Kasumi-1 (cell line): ENCODE measurements around the gene FAM53B.

ENCODE experiments used
- DNase-seq, 2 experiments: peaks; one replicate each; lab custom pipeline; 2025; lab: John Stamatoyannopoulos, UW

Gene FAM53B

GRCh38 chr10:124661660-124662180, 82.5 kb downstream of the FAM53B start:
- no peak for DNase-seq

DNA sequence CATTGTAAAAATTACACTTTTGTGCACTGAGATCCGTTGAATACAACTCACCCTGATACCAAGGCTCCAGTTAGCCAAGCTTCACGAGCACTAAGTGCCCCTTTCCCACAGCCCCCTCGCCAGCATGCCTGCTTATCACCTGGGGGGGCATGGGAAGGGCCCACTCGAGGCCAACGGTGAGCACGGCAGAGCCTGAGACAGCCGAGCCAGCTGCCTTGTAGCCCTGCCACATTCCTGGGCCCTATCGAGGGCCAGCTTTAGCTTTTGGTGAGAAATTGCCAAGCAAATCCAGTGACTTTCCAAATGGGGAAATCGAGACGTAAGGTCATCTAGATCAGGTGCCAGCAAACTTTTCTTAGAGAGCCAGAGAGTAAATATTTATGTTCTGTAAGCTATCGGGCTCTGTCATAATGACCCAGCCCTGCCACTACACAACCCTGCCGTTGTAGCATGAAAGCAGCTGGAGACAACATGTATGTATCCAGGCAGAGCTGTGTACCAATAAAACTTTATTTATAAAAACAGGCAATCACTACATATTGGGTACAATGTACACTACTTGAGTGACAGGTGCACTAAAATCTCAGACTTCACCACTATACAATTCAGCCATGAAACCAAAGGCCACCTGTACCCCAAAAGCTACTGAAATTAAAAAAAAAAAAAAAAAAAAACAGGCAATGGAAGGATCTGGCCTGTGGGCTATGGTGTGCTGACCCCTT, 83.6 kb downstream of the FAM53B start:
- no peak for DNase-seq

GRCh38 chr10:124659380-124659779, 84.8 kb downstream of the FAM53B start:
- DNase-seq: no peak

GRCh38 chr10:124658591-124659242, 85.5 kb downstream of the FAM53B start:
- no peak for DNase-seq

- no peak for DNase-seq
Observed at GRCh38 chr10:124657806-124658205, 86.4 kb downstream of the FAM53B start.

- no peak for DNase-seq
Observed at GRCh38 chr10:124656541-124656940, 87.6 kb downstream of the FAM53B start.

DNA sequence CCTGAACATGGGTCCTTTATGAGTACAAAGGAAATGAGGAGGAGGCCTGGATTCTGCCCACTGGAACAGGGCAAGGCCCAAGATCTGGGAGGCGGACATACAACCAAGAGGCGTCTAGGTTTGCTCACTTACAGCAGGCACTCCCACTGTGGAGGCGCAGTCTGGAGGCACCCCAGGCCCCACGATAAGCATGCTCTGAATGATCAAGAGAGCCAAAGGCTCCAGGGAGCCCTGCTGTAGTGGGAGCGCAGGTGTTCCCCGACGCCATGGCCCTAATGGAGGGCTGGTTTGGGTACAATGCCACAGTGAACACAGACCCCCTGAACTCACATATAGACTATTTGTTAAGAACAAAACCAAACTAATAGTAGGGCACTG, 88.1 kb downstream of the FAM53B start:
- DNase-seq: no peak

DNA sequence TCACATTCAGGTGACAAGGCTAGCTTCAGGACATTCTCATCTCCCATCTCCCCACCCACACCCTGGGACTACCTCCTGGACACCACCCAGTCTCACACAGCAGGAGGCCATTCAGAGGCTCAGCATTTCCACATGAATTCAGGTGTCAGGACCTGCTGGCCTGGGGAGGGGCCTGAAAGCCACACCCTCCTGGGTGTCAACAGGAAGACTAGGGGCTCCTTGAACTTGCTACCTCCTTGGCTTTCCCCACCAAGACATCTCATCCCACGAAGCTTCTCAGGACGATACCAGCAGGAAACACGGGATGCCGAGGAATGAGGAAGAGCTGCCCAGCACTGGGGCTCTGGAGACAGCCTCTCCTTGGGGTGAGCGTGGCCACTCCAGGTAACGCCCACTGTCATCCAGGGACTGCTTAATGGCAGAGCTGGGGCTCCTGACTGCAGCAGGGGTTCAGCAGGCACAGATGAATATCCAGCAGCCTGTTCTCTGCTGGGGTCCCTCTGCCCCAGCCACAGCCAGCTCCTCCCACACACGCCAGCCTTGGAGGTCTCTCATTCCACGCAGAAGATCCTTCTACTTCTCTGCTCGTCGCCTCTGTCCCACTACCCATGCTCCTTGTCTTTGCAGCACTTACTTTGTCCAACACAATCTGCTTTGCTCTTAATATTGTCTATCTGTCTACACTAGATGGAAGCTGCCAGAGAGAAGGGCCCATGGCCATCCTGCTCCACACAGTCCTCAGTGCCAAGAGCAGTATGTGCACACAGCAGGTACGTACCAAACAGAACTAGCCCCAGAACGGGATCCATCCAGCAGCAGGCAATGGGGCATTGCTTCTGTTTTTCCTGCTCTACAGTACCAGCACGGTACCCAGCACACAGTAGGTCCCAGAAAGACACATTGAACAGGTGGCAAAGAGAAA, 88.7 kb downstream of the FAM53B start:
- no peak for DNase-seq

DNA sequence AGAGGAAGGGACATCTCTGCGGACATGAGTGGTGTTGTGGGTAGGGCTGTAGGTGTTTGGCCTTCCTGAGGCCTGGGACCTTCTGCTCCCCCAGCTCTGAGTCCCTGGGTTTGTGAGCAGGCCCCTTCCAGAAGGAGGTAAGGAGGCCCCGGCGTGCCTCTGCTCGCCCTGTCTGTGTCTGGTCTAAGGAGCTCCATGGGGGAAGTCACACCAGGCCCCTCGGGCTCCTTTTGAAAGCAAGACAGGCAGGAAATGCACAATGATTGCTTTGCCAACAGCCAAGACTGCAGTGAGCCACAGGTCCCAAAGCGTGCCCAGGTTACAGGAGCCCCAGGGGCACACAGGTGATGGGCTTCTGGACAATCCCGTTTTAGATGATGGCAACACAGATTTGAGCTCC, 89.5 kb downstream of the FAM53B start:
- DNase-seq: no peak

DNA sequence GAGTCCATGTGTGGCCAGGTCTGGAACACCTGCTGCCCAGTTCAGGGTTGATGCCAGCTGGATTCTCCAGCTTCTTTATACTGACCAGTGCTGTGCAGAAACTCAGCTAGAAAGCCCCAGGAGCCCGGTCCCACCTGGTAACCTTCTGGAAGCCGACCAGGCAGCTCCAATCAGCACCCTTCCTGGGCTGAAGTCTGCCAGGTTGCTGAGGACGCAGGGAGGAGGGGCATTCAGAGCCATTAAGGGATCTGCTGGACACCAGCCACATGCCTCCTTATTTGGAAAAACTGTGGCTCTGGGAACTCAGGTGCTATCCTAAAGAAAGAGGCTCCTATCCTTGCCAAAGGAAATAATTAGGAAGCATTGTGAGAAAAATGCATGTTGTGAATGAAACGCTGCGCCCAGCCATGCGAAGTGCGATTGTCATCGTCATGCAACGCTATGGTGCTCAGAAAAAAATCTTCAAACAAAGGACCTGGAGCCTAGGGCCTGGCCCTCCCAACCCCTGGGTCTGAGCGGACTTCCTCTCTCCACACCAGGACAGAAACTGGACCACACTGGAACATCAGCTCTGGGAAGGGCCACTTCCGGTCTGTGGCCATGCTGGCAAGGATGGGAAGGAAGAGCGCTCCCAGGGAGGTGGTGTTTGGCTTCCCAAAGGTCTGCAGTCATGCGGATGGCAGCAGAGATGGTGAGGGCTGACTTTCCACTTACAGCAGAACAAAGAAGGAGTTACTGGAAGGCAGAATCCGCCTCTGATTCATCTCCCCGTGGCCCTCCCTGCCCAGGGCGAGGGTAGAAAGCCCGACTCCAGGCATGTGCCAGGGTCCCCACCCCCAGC, 90.1 kb downstream of the FAM53B start:
- no peak for DNase-seq

- DNase-seq: no peak
Observed at GRCh38 chr10:124653311-124653710, 90.9 kb downstream of the FAM53B start.

DNA sequence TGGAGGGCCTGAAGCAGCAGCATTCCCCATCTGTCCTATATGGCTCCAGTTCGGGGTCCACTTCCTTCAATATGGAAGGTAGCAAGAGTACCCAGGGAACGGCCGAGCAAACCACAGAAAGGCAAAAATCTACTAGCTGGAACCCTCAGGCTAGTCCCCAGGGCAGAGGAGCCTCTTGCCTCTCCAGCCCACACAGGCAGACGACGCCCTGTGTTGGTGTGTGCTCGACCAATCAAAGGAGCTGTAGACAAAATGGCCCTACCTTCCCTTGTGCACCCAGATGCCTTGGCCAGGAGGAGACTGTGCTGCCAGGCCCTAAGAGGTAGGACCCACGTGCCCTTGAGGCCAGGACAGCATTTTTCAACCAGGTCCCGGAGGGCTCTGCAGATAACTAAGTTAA, 91.5 kb downstream of the FAM53B start:
- DNase-seq: no peak

GRCh38 chr10:124652200-124652599, 92.0 kb downstream of the FAM53B start:
- no peak for DNase-seq

- DNase-seq: no peak
Observed at GRCh38 chr10:124651402-124651891, 92.7 kb downstream of the FAM53B start.

DNA sequence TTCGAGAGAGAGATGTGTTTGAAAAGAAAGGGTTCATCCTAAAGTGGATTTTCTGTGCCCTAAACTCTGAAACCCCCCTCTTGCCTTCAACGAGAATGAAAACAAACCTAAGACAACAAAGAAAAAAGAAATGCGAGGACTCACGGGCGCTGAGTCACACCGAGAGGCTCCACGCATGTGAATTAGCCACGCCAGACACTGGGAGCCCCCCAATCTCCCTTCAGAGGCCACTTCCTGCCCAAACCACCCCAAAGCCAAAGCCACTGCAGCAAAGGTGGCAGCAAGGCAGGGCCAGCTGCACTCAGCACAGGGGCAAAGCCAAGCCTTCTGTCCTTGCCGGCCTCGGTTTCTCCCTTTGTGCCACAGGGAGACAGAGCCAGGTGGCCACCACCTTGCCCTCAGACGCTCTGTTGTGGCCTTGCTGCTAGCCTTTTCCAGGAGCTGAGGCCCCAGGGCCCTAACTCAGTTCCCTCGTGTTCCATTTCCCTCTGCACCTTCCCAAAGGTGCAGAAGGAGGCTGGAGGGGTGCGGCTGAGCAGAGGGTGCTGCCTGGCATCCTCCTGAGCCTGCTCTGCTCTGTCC, 93.3 kb downstream of the FAM53B start:
- DNase-seq: no peak

GRCh38 chr10:124650263-124650662, 93.9 kb downstream of the FAM53B start:
- no peak for DNase-seq

DNA sequence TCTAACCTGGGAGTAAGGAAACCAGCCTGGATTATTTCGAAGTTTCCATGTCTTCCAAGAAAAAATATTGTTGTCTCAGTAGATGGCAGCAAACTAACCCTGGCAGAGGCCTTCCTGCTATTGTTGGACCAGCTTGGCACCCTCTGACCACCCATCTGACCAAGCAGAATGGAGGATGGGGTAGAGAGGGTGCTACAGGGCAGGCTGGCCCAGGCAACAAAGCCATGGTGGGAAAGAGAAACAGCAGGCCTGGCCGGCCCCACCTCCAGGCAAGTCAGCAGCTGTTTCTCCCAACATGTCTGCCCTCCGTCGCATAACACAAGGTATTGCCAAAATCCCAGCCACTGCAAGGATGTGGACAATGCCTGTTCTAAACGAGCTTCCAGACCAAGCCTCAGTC, 95.0 kb downstream of the FAM53B start:
- no peak for DNase-seq

GRCh38 chr10:124648738-124649137, 95.4 kb downstream of the FAM53B start:
- DNase-seq: peak; percentile 75 to 78

DNA sequence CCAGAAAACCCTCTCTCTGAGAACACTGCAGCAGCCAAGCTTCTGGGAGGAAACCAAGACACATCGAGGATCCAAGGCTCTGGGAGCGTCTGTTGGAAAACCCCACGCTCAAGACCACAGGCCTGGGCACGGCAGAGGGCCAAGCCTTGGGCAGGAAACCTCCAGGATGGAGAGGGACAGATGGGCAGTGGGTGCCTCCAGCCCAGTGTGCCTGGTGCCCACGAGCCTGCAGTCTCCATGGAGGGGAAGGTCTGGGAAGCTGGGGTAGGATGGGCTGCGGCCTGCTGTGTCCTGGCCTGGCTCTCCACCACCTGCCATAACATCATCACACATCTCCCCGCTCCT, 96.1 kb downstream of the FAM53B start:
- DNase-seq: no peak

GRCh38 chr10:124647421-124648130, 96.6 kb downstream of the FAM53B start:
- DNase-seq: peak; percentile 96 to 97
